HepG2 (cell line): Measurements from ENCODE around the gene GTF2H4. TPM values are rescaled to one million over a fixed set of nuclear protein-coding genes. Genes with fewer than 3 reads are reported as not detected.
A peak's percentile ranks its signal among the peaks of the same experiment; 100 is the strongest.

ENCODE experiments used
- ADNP ChIP-seq: sonication (generic); formaldehyde crosslinking; IDR thresholded peaks from 2 replicates; pipeline ENCODE4 v1.4.0; 2020; ENCODE audit warnings: missing genetic modification reagents
- AKAP8 ChIP-seq: sonication (generic); formaldehyde crosslinking; IDR thresholded peaks from 2 replicates; pipeline ENCODE4 v1.5.1; 2020; ENCODE audit warnings: mild to moderate bottlenecking, missing genetic modification reagents
- CBX1 ChIP-seq: IDR thresholded peaks from one replicate; pipeline ENCODE4 v1.6.1; 2016; ENCODE audit warnings: antibody characterized with exemption, low read depth
- CC2D1A ChIP-seq: sonication (generic); formaldehyde crosslinking; IDR thresholded peaks from 2 replicates; pipeline ENCODE4 v1.8.1; 2023; ENCODE audit warnings: mild to moderate bottlenecking, missing genetic modification reagents
- CEBPB ChIP-seq: IDR thresholded peaks from 2 replicates; pipeline ENCODE4 v1.6.1; 2011; ENCODE audit warnings: low read depth, low read length, improper control_type of control experiment, borderline replicate concordance
- HDAC1 ChIP-seq: sonication (generic); formaldehyde crosslinking; IDR thresholded peaks from 2 replicates; pipeline ENCODE4 v1.5.1; 2020; ENCODE audit warnings: mild to moderate bottlenecking, missing genetic modification reagents
- HHEX ChIP-seq: IDR thresholded peaks from 2 replicates; pipeline ENCODE4 v1.6.1; 2016; ENCODE audit warnings: control low read depth
- HMGA1 ChIP-seq: sonication (generic); formaldehyde crosslinking; conservative IDR thresholded peaks from 2 replicates; pipeline ENCODE4 v1.4.0; 2020; ENCODE audit warnings: missing genetic modification reagents
- IKZF4 ChIP-seq: sonication (generic); formaldehyde crosslinking; IDR thresholded peaks from 2 replicates; pipeline ENCODE4 v1.5.1; 2020; ENCODE audit warnings: borderline replicate concordance, mild to moderate bottlenecking, low read depth, missing genetic modification reagents; ENCODE audit errors: not compliant biosample characterization
- YEATS4 ChIP-seq: sonication (generic); formaldehyde crosslinking; IDR thresholded peaks from 2 replicates; pipeline ENCODE4 v1.4.0; 2020; ENCODE audit warnings: missing genetic modification reagents, borderline replicate concordance
- ZFAT ChIP-seq: sonication (generic); formaldehyde crosslinking; conservative IDR thresholded peaks from 2 replicates; pipeline ENCODE4 v1.8.1; 2023; ENCODE audit warnings: missing genetic modification reagents, inconsistent platforms
- ZNF10 ChIP-seq: sonication (generic); formaldehyde crosslinking; IDR thresholded peaks from 2 replicates; pipeline ENCODE4 v1.4.0; 2020; ENCODE audit warnings: mild to moderate bottlenecking, low read depth, missing genetic modification reagents, borderline replicate concordance
- ZNF3 ChIP-seq: IDR thresholded peaks from 2 replicates; pipeline ENCODE4 v1.7.0; 2017; ENCODE audit warnings: inconsistent platforms
- ZNF343 ChIP-seq: sonication (generic); formaldehyde crosslinking; IDR thresholded peaks from 2 replicates; pipeline ENCODE4 v1.4.0; 2020; ENCODE audit warnings: mild to moderate bottlenecking, missing genetic modification reagents
- ZNF557 ChIP-seq: sonication (generic); formaldehyde crosslinking; IDR thresholded peaks from 2 replicates; pipeline ENCODE4 v1.4.0; 2020; ENCODE audit warnings: missing genetic modification reagents
- ZNF670 ChIP-seq: sonication (generic); formaldehyde crosslinking; IDR thresholded peaks from 2 replicates; pipeline ENCODE4 v1.8.0; 2022; ENCODE audit warnings: mild to moderate bottlenecking, missing genetic modification reagents, borderline replicate concordance
- ZNF768 ChIP-seq: sonication (generic); formaldehyde crosslinking; IDR thresholded peaks from 2 replicates; pipeline ENCODE4 v1.4.0; 2020; ENCODE audit warnings: missing genetic modification reagents
- ZZZ3 ChIP-seq: sonication (generic); formaldehyde crosslinking; IDR thresholded peaks from 2 replicates; pipeline ENCODE4 v1.4.0; 2020; ENCODE audit warnings: missing genetic modification reagents, mild to moderate bottlenecking, borderline replicate concordance
- polyA plus RNA-seq, 8 experiments: library from polyadenylated mRNA; depleted of rRNA in 3 of 8; stranded (reverse) in 7 of 8; unstranded in 1 of 8; fragments of >200 nt; fragmentation: Illumina TruSeq in 4 of 8; extraction: Trizol in 4 of 8; gene quantifications; 2 replicates each; pipeline versions ENCODE4 v1.2.1 to v1.2.3, GENCODE V29; 2011 to 2016; ENCODE audit warnings: low read depth in 4 of 8, missing spikeins in 1 of 8, mixed read lengths in 1 of 8; ENCODE audit not compliant: insufficient read depth in 1 of 8
- total RNA-seq, 5 experiments: library from RNA; depleted of rRNA; stranded (reverse); fragments of >200 nt; fragmentation: Illumina TruSeq; extraction: Trizol; gene quantifications; 2 replicates each; pipeline ENCODE4 v1.2.3, GENCODE V29; 2016; ENCODE audit warnings: low read depth in 1 of 5
- TF ChIP-seq, protein P1 (sequence below): IDR thresholded peaks from 2 replicates; pipeline ENCODE4 v1.6.1; 2016; ENCODE audit warnings: low read depth, control low read depth
- TF ChIP-seq, protein P2 (sequence below): sonication (generic); formaldehyde crosslinking; IDR thresholded peaks from 2 replicates; pipeline ENCODE4 v1.5.0; 2020; ENCODE audit warnings: mild to moderate bottlenecking, missing genetic modification reagents, moderate library complexity
- TF ChIP-seq, protein P3 (sequence below): IDR thresholded peaks from 2 replicates; pipeline ENCODE4 v1.6.1; 2016; ENCODE audit warnings: mild to moderate bottlenecking
- TF ChIP-seq, protein P4 (sequence below): sonication (generic); formaldehyde crosslinking; IDR thresholded peaks from 2 replicates; pipeline ENCODE4 v1.8.1; 2023; ENCODE audit warnings: mild to moderate bottlenecking, moderate library complexity, missing genetic modification reagents

GTF2H4 gene
- total and polyA plus RNA-seq, 2 of the 13 experiments (the other 11 are each of a cell fraction or from before 2014, with no cell fraction given), result 15.9 to 49.3 TPM

DNA sequence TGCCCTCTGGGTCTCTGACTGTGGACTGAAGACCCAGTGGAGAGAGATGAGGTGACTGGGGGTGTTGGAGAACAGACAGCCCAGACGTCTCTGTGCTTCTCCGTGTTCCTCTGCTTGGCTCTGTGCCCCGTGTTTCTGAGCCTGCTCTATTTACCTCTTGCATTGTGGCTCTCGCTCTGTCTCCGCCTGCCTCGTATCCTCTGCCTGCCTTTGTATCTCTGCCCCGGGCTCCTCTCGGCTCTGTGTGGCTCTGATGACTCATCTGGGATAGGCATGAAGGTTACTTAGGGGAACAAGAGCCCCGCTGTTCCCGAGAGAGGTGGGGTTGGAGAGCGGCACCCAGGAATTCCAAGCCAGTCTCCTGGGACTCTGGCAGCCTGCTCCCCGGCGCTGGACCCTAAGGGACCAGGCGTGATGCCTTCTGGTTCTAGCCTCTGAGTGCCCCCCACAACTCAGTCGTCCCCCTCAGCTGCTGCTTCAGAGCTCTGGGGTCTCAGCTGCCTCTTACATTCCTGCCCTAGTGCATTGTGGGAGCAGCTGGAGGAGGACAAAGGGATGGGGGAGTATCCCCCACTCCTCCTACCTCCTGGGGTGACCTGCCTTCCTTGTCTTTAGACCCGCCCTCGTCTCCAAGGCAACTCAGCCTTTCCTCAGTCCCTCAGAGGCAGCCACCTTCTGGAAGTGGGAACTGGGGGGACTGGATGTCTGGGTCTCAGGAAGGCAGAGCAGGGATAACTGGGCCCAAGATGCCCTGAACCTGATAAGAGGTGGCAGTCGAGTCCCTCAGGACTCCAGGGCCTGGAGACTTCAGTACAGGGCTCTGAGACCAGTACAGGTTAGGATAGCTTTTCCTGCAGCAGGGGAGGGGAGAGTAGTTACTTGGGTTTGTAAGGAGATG, 21.8 kb upstream of the GTF2H4 start (continued):
- TF ChIP-seq, protein P1, sequence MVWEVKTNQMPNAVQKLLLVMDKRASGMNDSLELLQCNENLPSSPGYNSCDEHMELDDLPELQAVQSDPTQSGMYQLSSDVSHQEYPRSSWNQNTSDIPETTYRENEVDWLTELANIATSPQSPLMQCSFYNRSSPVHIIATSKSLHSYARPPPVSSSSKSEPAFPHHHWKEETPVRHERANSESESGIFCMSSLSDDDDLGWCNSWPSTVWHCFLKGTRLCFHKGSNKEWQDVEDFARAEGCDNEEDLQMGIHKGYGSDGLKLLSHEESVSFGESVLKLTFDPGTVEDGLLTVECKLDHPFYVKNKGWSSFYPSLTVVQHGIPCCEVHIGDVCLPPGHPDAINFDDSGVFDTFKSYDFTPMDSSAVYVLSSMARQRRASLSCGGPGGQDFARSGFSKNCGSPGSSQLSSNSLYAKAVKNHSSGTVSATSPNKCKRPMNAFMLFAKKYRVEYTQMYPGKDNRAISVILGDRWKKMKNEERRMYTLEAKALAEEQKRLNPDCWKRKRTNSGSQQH (CRISPR knock-in tag), result no peak
- no peak for TF ChIP-seq ZNF557 (CRISPR knock-in tag)
- no peak for TF ChIP-seq ADNP (CRISPR knock-in tag)
- TF ChIP-seq IKZF4 (CRISPR knock-in tag), result peak; percentile 63
- TF ChIP-seq, protein P2, sequence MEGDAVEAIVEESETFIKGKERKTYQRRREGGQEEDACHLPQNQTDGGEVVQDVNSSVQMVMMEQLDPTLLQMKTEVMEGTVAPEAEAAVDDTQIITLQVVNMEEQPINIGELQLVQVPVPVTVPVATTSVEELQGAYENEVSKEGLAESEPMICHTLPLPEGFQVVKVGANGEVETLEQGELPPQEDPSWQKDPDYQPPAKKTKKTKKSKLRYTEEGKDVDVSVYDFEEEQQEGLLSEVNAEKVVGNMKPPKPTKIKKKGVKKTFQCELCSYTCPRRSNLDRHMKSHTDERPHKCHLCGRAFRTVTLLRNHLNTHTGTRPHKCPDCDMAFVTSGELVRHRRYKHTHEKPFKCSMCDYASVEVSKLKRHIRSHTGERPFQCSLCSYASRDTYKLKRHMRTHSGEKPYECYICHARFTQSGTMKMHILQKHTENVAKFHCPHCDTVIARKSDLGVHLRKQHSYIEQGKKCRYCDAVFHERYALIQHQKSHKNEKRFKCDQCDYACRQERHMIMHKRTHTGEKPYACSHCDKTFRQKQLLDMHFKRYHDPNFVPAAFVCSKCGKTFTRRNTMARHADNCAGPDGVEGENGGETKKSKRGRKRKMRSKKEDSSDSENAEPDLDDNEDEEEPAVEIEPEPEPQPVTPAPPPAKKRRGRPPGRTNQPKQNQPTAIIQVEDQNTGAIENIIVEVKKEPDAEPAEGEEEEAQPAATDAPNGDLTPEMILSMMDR, result no peak
- no peak for TF ChIP-seq HHEX (CRISPR knock-in tag)
- TF ChIP-seq AKAP8 (CRISPR knock-in tag), result no peak; the same call in 1 of the 2 replicates
- TF ChIP-seq, protein P3, sequence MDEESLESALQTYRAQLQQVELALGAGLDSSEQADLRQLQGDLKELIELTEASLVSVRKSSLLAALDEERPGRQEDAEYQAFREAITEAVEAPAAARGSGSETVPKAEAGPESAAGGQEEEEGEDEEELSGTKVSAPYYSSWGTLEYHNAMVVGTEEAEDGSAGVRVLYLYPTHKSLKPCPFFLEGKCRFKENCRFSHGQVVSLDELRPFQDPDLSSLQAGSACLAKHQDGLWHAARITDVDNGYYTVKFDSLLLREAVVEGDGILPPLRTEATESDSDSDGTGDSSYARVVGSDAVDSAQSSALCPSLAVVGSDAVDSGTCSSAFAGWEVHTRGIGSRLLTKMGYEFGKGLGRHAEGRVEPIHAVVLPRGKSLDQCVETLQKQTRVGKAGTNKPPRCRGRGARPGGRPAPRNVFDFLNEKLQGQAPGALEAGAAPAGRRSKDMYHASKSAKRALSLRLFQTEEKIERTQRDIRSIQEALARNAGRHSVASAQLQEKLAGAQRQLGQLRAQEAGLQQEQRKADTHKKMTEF, result peak; percentile 67
- TF ChIP-seq CBX1, result no peak
- TF ChIP-seq ZNF768, result 0 out of 2 replicates have a peak, but pooled peaks have one; percentile 41
- no peak for TF ChIP-seq ZFAT (CRISPR knock-in tag)
- no peak for TF ChIP-seq ZZZ3 (CRISPR knock-in tag)
- no peak for TF ChIP-seq ZNF3 (CRISPR knock-in tag)
- TF ChIP-seq, protein P4, sequence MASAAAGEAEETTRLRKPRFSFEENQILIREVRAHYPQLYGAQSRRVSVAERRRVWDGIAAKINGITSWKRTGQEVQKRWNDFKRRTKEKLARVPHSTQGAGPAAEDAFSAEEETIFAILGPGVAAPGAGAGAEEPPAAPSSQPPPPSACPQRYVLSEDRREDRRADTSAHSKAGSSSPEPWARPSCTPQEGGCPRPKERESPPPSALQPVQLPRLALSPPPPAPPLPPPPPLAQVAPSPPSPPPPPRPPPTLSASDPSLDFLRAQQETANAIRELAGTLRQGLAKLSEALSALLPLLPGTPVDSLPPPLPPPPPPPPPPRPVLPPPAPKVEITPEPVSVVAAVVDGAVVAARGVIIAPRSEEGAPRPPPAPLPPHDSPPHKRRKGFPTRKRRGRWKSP (CRISPR knock-in tag), result no peak
- TF ChIP-seq ZNF343, result peak; percentile 78; the same call in 1 of the 2 replicates
- no peak for TF ChIP-seq ZNF10 (CRISPR knock-in tag)
- no peak for TF ChIP-seq CC2D1A (CRISPR knock-in tag)
- no peak for TF ChIP-seq YEATS4 (CRISPR knock-in tag)
- no peak for TF ChIP-seq ZNF670 (CRISPR knock-in tag)
- TF ChIP-seq CEBPB, result no peak
- no peak for TF ChIP-seq HMGA1 (CRISPR knock-in tag)
- TF ChIP-seq HDAC1 (CRISPR knock-in tag), result no peak
